ENCODE results near the gene CYP19A1. TPM values are rescaled to one million over a fixed set of nuclear protein-coding genes. Genes with fewer than 3 reads are reported as not detected.
A peak's percentile ranks its signal among the peaks of the same experiment; 100 is the strongest.

Gene CYP19A1
- total and polyA plus RNA-seq, 2 of the 8 experiments (the other 6 are each of a cell fraction or from before 2014, with no cell fraction given) = not detected

- no peaks in the 10 kb centered on the region for H3K4me1 ChIP-seq (replicated peaks in 1 of 4; ENCODE audit: control insufficient read depth in 3 of 4, insufficient read depth in 4 of 4, low read length in 3 of 4)
- 91% methylated on average over 10 of the region's 10 CpGs; no CpG with 5 or more reads in 1 of the 2 experiments for WGBS, 2 experiments (ENCODE audit: extremely low coverage in 1 of 2, insufficient coverage in 1 of 2, insufficient read length in 1 of 2, insufficient replicate concordance in 2 of 2, low coverage in 1 of 2, low lambda C conversion rate in 2 of 2, missing lambda C conversion rate in 1 of 2)
- no peak overlapping the region for H3K4ac ChIP-seq (replicated peaks; ENCODE audit: insufficient read length, low read depth, low read length)
- H2BK120ac ChIP-seq (replicated peaks; ENCODE audit: low read depth, low read length) = no peak overlapping the region
- H2BK12ac ChIP-seq (ENCODE audit: low read depth, low read length) = no peak overlapping the region
- no peak overlapping the region for H2BK20ac ChIP-seq (ENCODE audit: low read length)
- no peaks in the 10 kb centered on the region for H3K27me3 ChIP-seq (replicated peaks in 1 of 4; ENCODE audit: control insufficient read depth in 3 of 4, extremely low read depth in 1 of 4, insufficient read depth in 3 of 4, low read length in 3 of 4)
- H4K20me1 ChIP-seq (replicated peaks in 1 of 2; ENCODE audit: control insufficient read depth in 1 of 2, insufficient read depth in 2 of 2, low read length in 2 of 2) = no peaks in the 10 kb centered on the region
- no peaks in the 10 kb centered on the region for H3K9me3 ChIP-seq (ENCODE audit: insufficient read depth in 2 of 2, low read depth in 1 of 2, low read length in 1 of 2)
- no peaks in the 10 kb centered on the region for H3K79me2 ChIP-seq (ENCODE audit: control insufficient read depth in 1 of 2, insufficient read depth in 2 of 2, low read length in 2 of 2)
- TF ChIP-seq CHD1 (IDR thresholded peaks at IDR 0.05; ENCODE audit: low read depth, low read length) (no peak), ATF2 (IDR thresholded peaks at IDR 0.05; ENCODE audit: low read length) (no peak)
- ChIA-PET CTCF (ENCODE audit: partially characterized antibody) (interaction anchor here (0.6 to 0.8 kb wide), 3 partner anchors 8 to 68 kb away, joined by 3 read pairs; no protein-coding TSS in a partner anchor), POLR2A (ENCODE audit: partially characterized antibody) (no interaction called here)
- no peak overlapping the region for H2AK5ac ChIP-seq (ENCODE audit: low read depth, low read length)
- H3K4me2 ChIP-seq (ENCODE audit: insufficient read depth in 1 of 2, low read depth in 2 of 2, low read length in 2 of 2) = no peak overlapping the region
- H4K5ac ChIP-seq (ENCODE audit: insufficient read length, low read depth, low read length) = no peak overlapping the region
- H3K18ac ChIP-seq (ENCODE audit: extremely low read depth, low read length) = no peak overlapping the region
- H4K91ac ChIP-seq (replicated peaks; ENCODE audit: insufficient read length, low read length) = no peak overlapping the region
- 0 out of 2 replicates have a peak overlapping the region, but pooled peaks have one; percentile 14 for H2BK15ac ChIP-seq (ENCODE audit: low read length)
- DNase-seq (ENCODE audit: low read depth in 1 of 2, low spot score in 2 of 2) = no peak
- no peak overlapping the region for H3K9ac ChIP-seq (replicated peaks in 1 of 4; ENCODE audit: extremely low read depth in 1 of 4, low read depth in 3 of 4, low read length in 3 of 4)
- H3K23me2 ChIP-seq (ENCODE audit: low read depth, low read length) = no peaks in the 10 kb centered on the region
- no peak overlapping the region for H3K27ac ChIP-seq (ENCODE audit: low read depth, low read length)
- no peak overlapping the region for H3K56ac ChIP-seq (replicated peaks; ENCODE audit: insufficient read length, low read depth, low read length)
- H3K36me3 ChIP-seq (ENCODE audit: control insufficient read depth in 2 of 4, insufficient read depth in 4 of 4, low read length in 3 of 4) = no peaks in the 10 kb centered on the region; a peak in 2 of 8 replicates
- H3K4me3 ChIP-seq (ENCODE audit: extremely low read depth in 1 of 4, insufficient read depth in 2 of 4, low read depth in 3 of 4, low read length in 4 of 4) = no peak overlapping the region
- no peak overlapping the region for H4K8ac ChIP-seq (ENCODE audit: extremely low read depth, insufficient read depth, low read length)
- H3K79me1 ChIP-seq (ENCODE audit: low read depth, low read length) = no peaks in the 10 kb centered on the region
- H2AFZ ChIP-seq (ENCODE audit: low read length) = no peak overlapping the region
- no peak overlapping the region for H3K14ac ChIP-seq (ENCODE audit: insufficient read length)
- no peak overlapping the region for H2BK5ac ChIP-seq (ENCODE audit: low read depth, low read length)
- FAIRE-seq = no peak
- H3K23ac ChIP-seq (ENCODE audit: insufficient read length) = no peak overlapping the region
Measured at GRCh38 chr15:51314391-51315337, 23.7 kb downstream of the CYP19A1 start.
